Measurements from ENCODE around the gene AK5.

Gene AK5

DNA sequence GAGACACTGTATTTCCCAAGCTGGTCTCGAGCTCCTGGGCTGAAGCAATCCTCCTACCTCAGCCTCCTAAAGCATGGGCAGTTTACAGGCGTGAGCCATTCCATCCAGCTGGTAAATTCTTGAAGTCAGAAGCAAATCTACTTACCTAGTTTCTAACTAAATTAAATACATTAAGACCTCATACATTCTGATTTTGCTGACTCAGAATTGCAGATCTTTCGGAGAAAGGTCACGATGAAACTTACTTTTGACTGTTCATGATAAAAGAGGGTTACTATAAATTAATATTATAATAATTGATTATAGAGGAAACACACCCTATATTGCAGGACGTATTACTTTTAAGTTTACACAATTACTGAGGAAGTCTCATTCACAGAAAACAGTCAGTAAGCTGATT lies 268.3 kb downstream of the AK5 start:
- DNase-seq = no peak

DNA sequence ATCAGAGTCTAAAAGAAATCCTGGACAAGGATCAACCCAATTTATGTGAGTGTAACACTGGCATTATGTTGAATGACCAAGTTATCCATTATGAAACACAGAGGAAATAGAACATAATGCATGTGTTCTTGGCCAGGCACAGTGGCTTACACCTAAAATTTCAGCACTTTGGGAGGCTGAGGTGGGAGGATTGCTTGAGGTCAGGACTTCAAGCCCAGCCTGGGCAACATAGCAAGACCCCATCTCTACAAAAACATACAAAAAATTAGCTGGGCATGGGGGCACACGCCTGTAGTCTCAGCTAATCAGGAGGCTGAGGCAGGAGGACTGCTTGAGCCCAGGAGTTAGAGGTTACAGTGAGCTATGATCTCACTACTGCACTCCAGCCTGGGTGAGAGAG lies 270.8 kb downstream of the AK5 start:
- DNase-seq = no peak

DNA sequence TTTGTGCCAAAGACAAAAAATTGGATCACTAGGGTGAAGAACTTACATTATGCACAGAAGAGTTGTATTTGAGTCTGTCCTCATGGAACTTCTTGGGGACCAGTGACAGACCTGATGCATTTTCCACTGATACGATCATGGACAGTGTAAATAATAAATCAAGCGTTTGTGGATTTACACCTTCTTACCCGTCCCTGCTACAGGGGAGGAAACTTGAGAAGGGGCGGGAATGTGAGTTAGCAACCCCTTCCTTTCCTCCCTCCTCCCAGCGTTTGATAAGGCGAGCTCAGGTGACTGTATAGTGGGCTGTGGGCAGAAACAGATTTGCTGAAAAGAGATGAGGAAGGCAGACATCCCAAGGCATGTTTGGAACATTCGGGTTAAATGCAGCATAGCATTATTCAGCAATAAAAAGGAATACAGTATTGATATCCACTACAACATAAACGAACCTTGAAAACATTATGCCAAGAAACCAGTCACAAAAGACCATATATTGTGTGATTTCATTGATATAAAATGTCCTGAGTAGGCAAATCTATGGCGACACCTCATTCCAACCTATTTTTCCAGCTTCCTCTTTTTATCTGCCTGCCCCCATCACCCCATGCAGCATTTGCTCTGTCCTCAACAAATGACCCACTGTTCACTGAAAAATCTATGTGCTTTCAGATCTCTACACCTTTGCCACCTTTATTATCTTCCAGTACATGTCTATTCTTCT lies 271.9 kb downstream of the AK5 start:
- DNase-seq = no peak

DNA sequence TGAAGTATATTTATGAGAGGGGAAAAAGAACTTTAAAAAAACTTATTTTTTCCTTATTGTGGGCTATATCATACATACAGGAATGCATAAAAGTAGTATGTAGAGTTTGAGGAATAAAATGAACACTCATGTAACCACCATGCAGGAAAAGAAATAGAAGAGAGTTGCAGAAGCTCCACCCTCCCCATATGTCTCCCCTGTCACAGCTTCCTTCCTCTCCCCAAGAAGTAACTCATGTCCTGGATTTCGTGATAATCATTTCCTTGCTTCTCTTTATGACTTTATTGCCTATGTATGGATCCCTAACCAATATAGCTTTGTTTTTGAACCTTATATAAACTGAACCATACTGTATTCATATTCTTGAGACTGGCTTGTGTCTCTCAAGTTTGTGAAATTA lies 274.2 kb downstream of the AK5 start:
- DNase-seq = no peak

DNA sequence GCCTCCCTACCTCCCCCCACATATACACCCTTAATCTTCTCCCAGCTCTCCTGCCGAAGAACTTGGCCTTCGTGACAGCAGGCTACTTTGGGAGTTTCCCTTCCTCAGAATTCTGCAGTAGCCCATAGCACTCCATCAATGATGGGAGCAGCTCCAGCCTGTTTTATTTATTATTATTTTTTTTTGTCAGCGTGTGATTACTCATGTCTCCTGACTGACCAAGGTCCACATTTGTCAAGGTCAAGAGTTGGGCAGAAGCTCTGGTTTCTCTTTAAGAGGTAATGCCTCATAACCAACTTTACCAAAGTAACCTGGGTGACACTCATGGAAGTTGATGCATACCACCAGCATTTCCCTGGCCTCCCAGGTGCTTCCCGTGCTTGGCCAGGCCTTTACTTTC lies 275.2 kb downstream of the AK5 start:
- no peak for DNase-seq

DNA sequence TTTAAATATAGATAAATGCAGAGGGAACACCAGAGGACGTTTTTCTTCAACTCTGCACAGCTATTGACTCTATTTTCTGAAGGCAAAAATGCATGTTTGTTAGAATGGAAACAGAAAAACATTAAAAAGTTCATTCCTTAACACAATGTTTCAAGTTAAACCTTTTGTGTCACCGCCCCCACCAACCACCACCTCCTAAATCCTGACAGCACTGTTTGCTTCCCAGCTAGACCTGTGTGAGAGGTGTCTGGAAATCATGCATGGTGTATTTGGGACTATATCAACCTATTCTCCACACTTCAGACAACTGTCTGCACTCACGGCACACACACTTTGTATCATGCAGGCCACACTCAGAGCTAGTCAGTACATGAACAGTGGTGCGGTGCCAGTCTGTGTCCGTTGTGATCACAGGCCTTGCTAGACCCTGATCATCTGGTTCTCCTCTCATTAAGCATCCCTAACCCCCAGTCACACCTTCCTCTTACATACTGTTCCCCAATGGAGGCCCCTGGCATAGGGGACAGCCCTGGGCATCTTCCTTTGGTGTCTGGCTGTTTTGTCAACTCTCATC lies 276.9 kb downstream of the AK5 start:
- no peak for DNase-seq

DNA sequence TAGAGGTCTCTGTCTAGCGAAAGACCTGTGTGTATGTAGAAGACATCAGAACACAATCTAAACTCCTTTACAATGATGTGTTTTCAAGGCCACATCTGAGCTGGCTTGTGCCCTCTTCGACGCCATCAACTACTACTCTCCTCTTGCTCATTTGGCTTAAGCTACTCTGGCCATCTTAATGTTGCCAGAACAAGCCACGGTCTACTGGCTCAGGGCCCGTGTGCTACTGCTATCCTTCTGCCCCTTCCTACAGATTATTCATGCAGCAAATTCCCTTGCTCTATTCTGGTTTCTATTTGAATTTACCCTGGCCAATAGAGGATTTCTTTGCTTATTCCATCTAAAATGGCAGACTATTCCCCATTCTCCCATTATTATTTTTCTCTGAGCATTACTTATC lies 278.9 kb downstream of the AK5 start:
- DNase-seq = no peak

DNA sequence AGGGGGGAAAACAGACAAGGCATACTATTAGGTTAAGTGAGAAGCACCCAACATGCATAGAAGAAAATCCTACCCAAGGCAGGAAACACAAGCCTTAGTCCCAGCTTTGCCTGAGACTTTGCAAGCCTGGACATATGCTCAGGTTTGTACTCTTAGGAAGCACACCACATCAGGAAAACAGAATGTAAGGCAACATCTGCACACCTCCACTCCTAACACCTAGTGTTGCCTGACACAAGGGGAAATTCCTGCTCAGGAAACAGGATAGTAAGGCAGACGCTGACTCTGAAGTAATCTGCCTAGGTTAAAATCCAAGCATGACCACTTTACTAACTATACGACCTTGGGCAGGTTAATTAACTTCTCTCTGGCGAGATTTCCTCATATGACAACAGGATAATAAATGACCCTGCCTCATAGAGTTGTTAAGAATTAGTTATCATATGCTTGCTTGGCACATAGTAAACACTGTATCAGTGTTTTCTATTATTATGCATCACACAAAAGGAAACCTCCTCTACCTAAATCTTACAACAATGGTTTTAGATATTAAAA lies 280.9 kb downstream of the AK5 start:
- no peak for DNase-seq

DNA sequence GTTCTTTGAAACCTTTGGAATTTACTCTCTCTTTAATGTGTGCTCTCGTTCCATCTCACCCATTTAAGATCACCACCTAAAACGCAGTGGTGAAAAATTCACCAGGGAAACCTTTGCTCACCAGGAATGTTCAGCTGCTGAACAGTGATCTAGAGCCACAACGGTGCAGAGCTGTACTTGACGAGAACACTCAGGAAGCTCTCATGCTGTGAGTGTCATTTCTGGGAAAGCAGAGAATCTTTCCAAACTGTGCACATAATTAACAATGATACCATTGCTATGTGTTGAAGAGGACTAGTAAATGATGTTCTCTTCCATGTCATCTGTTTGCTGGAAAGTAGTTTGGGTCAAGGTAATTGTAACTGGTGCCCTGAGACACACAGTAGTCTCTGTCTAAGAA lies 283.5 kb downstream of the AK5 start:
- no peak for DNase-seq

DNA sequence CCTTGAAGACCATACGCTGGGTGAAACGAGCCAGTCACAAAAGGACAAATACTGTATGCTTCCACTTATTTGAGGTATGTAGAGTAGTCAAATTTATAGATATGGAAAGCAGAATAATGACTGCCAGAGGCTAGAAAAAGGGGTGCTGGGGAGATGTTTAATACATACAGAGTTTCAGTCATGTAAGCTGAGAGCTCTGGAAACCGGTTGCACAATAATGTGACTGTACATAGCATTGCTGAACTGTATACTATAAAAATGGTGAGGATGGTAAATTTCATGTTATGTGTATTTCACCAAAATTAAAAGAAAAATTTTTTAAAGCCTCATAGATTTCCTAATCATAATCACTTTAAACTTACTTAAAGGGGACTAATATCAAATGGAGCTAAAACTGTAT lies 289.8 kb downstream of the AK5 start:
- DNase-seq = no peak

DNA sequence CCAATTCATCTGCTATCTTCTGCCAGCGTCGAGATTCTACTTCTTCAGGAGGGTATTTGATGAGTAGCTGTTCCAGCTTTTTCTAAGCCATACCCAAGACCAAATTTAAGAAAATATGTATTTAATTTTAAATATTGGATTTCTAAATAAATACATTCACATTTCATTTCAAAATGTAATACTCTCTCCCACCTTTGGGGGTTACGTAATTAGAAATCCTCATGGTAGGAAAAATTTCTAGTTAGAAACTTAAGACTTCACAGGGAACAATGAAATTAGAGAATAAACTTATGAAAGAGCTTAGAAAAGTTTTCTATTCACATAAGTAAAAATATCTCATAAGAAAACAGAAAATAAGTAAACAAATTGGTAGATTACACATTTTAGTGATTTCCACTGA lies 297.7 kb downstream of the AK5 start:
- no peak for DNase-seq

DNA sequence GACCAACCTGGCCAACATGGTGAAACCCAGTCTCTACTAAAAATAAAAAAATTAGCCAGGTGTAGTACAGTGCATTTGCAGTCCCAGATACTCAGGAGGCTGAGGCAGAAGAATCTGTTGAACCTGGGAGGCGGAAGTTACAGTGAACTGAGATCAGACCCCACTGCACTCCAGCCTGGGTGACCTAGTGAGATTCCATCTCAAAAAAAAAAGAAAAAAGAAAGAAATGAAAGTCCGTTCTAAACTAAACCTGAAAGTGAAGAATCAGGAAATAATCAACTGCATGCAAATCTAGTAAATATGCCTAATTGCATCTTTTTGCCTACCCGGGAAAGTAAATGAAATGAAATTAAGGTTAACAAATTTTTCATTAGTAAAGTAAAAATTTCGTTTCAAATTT lies 301.1 kb downstream of the AK5 start:
- no peak for DNase-seq

DNA sequence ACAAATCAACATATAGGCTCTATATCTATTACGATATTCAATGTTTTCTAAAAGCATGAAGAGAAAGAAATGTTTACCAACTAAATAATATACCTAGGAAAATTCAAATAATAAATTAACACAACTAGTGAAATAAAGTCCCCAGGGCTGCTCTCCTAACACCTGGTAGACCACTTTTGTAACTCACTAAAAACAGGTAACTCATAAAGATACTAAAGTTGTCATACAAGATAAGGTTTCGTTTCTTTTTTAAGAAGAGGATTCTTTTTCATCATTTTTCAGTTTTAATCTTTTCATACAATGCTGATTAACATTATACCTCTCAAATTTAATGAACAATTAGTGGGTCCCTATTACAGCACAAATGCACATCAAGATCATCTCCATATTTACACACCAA lies 301.7 kb downstream of the AK5 start:
- no peak for DNase-seq

DNA sequence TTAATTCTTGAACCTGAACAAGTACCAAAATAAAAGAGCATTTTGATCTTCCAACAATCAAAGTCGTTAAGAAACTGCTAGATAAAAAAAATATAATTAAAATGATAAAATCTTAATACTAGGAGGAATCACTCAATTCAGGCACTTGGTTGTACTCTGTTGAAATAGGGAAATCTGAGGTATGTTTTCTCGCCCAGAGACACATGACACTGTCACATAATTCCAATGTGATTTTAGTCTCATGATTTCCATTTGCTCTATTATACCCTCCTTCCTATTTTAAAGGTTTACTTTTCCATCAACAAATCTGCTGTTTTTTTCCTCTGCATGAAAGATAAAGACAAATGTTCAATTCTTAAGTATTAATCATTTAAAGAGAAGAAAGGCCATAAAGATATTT lies 303.1 kb downstream of the AK5 start:
- no peak for DNase-seq

DNA sequence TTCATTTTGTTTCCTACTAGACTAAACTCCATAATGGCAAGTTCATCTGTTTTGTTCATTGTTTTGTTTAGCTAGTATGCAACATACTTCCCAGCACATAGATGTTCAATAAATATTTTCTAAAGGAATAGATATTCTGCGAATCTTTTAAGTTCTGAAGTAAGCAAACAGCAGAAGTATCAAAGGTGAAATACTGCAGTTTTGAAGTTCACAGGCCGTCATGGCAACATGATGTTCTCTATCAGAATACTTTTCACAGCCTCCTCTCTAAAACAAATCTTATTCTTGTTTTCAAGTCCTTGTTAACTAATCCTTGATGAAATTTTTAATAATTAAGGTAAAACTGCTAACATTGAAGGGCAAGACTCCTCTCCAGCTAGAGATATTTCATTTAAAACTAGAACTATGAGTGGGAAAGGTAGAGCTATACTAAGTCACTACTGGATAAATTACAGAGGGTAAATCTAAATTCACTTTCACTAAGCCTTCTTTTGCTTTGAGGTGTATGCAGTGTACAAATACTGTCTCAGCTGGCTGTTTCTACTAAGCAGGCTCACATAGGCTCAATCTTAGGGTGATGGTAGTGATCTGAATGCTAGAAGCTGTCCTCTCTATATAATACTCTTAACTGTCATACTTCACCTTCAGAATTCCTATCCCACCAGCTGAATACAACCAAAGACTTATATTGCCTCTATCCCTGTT lies 303.9 kb downstream of the AK5 start:
- DNase-seq = no peak

DNA sequence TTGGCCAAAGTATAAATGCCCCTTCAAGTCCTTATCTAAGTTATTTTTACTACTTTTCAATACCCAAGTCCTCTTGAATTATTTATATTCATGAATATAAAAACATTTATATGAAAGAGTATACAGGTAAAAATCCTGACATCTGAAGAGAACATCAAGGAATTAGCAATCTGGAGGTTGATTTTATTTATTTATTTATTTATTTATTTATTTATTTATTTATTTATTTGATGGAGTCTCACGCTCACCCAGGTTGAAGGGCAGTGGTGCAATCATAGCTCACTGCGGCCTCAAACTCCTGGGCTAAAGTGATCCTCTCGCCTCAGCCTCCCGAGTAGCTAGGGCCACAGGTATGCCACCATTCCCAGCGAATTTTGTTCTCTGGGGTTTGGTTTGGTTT lies 307.4 kb downstream of the AK5 start:
- no peak for DNase-seq

DNA sequence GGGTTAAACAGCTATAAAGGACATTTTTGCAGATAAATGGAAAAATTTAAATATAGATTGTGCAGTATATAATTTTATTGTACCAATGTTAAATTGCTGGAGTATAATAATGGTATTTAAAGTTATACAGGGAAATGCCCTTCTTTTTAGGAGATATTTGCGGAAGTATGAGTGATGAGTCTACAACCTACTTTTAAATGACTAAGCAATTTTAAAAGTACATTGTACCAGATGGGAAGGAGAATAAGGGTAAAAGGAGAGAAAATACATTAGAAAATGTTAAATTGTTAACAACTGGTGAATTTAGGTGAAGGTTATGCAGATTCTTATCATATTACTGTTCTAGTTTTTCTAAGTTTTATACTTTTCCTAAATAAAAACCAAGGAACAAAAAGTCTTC lies 308.8 kb downstream of the AK5 start:
- no peak for DNase-seq

DNA sequence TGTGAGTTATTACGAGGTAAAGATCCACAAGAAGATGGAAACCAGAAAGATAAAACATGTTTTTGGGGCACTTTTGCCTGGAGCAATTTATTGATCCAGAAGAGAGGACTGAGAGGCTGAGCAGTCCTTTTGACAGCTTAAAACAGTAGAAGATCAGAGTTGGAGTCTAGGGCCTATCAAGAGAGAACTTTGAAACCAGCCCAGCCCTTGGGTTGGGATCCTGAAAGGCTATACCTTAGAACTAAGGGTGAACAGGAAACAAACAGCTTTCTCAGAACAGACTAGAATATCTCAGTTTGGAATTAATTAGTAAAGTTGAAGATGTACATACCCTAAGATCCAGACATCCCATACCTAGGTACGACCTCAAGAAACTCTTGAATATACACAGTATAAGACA lies 311.1 kb downstream of the AK5 start:
- DNase-seq = no peak

DNA sequence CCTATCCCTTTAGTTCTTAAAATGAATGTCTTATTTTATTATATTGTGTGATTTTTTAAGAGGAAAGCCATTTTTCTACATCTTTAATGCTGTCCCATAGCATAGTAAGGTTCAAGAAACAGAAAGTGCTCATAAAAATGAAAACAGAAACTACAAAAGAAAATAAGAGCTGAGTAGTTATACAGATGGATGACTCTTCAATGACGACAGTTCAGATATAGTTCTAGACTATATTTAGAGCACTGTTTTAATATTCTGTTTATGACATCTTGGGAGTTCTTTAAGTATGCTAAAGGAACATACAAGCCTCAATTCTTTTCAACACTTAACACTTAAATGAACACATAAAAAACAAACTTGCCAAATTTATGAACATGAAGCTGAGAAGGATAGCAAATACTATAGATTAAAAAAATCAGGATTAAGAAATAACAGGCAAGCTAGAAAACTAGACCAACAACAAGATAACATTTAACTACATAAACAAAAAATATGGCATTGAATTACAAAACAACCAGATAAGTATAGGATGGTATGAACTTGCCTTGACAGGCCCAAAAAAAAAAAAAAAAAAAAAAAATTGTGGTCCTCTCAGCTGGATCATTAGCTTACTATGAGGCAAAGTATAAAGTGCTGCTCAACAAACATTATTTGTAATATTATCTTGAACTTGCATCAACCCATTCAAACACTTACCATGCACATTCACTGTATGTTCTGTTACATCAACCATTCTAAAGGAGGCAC lies 312.7 kb downstream of the AK5 start:
- DNase-seq = no peak

DNA sequence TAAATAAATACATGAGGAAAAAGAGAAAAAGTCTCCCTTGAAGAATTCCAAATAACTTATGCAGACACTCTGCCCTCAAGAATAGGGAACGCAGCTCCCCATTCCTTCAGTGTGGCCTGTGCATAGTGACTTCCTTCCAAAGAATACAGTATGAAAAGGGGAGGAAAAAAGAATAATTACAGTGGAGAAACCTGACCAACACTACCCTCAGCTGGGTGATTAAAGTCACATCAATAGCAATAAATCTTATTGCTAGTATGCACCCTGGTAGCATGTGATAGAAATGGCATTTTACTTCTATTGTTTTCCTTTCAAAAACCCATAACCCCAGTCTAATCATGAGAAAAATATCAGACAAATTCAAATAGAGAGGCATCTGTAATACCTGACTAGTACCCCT lies 315.5 kb downstream of the AK5 start:
- no peak for DNase-seq

DNA sequence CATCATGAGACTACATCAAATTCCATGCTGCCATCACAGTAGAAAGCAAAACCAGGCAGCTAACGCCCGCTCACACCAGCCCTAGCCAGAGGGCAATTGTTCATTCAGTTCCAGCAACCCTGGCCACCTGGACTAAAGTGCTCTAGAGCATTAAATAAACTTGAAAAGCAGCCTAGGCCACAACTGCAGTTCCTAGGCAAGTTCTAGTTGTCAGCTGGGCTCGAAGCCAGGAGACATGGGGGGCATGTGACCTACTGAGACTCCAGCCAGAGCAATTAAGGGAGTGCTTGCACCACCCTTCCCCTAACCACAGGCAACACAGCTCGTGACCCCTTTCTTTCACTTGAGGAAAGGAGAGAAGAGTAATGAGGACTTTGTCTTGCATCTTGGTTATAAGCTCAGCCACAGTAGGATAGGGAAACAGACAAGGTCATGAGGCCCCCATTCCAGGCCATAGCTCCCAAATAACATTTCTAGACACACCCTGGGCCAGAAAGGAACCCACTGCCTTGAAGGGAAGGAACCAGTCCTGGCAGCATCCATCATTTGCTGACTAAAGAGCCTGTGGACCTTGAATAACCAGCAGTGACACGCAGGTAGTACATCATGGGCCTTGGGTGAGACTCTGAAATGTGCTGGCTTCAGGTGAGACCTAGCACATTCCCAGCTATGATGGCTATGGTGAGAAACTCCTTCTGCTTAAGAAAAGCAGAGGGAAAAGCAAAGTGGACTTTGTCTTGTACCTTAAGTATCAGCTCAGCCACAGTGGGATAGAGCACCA lies 323.6 kb downstream of the AK5 start:
- no peak for DNase-seq

DNA sequence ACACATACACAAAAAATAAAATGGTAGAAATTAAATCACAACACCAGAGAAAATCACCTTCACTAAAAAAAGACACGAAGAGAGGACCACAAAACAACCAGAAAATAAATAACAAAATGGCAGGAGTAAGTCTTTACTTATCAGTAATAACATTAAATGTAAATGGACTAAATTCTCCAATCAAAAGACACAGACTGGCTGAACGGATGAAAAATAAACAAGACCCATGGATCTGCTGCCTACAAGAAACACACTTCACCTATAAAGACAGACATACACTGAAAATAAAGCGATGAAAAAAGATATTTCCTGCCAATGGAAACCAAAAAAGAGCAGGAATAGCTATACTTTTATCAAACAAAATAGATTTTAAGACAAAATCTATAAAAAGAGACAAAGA lies 327.1 kb downstream of the AK5 start:
- no peak for DNase-seq
